Esophagus muscularis mucosa (tissue), 4 donors: Measurements from ENCODE around the gene KNL1.

Experiments
- EP300 ChIP-seq: sonication (generic); formaldehyde crosslinking; IDR thresholded peaks from one replicate; pipeline ENCODE4 v1.6.1; 2017; ENCODE audit warnings: antibody characterized with exemption
- POLR2A ChIP-seq: fragments of 450-650 bp; IDR thresholded peaks from one replicate; pipeline ENCODE4 v1.6.1; 2017; ENCODE audit warnings: antibody characterized with exemption, moderate library complexity, mild to moderate bottlenecking, low read depth
- POLR2AphosphoS5 ChIP-seq, 2 donors: sonication (generic); formaldehyde crosslinking; IDR thresholded peaks; one replicate each; pipeline ENCODE4 v1.6.1; 2017; ENCODE audit warnings: antibody characterized with exemption in 2 of 2
- TF ChIP-seq, protein P1 (sequence below), 3 experiments: fragments of 200-600 bp in 2 of 3; fragments of 450-650 bp in 1 of 3; sonication (generic) in 2 of 3; IDR thresholded peaks; one replicate each; pipeline ENCODE4 v1.5.1; 2017 to 2019; ENCODE audit warnings: antibody characterized with exemption in 3 of 3, mild to moderate bottlenecking in 2 of 3, moderate library complexity in 1 of 3

DNA sequence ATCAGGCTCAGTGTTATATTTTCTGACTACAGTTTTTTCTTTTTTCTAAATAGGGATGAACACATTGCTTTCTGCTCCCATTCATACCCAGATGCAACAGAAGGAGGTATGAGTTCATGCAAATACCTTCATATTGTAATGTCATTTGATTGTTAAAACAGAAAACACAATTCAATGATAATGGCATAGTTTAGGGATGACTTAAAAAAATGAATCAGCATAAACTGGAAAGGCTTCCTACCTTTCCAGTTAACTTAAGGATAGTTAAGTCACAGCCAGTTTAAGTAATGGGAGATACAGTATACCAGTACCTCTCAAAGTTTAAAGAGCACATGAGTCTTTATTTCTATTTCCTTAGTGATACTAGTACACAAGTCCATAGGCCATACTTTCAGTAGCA is 24.9 kb downstream of the KNL1 start:
- TF ChIP-seq, protein P1, sequence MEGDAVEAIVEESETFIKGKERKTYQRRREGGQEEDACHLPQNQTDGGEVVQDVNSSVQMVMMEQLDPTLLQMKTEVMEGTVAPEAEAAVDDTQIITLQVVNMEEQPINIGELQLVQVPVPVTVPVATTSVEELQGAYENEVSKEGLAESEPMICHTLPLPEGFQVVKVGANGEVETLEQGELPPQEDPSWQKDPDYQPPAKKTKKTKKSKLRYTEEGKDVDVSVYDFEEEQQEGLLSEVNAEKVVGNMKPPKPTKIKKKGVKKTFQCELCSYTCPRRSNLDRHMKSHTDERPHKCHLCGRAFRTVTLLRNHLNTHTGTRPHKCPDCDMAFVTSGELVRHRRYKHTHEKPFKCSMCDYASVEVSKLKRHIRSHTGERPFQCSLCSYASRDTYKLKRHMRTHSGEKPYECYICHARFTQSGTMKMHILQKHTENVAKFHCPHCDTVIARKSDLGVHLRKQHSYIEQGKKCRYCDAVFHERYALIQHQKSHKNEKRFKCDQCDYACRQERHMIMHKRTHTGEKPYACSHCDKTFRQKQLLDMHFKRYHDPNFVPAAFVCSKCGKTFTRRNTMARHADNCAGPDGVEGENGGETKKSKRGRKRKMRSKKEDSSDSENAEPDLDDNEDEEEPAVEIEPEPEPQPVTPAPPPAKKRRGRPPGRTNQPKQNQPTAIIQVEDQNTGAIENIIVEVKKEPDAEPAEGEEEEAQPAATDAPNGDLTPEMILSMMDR (IDR thresholded peaks at IDR 0.05): no peak
- TF ChIP-seq POLR2A (no peak), EP300 (no peak), POLR2AphosphoS5 (IDR thresholded peaks at IDR 0.05) (no peak)
